Activated CD4-positive, CD25-positive, alpha-beta regulatory T cell treated with anti-CD3 and anti-CD28 coated beads, Interleukin-2, amount 50 U/mL, for 16 hours (primary cell): Measurements from ENCODE around the gene HNMT.

ENCODE experiments used
- DNase-seq: peaks from one replicate; pipeline ENCODE4 v3.0.0-alpha.2; 2020; ENCODE audit warnings: low read depth, low spot score

Gene HNMT

GRCh38 chr2:138012082-138012481, 47.8 kb downstream of the HNMT start:
- no peak for DNase-seq

- no peak for DNase-seq
These were observed 48.7 kb downstream of the HNMT start for GRCh38 chr2:138012968-138013367.

- DNase-seq, result no peak
These were observed 49.4 kb downstream of the HNMT start for GRCh38 chr2:138013639-138014038.

GRCh38 chr2:138015494-138015893, 51.2 kb downstream of the HNMT start:
- no peak for DNase-seq

- DNase-seq, result no peak
These were observed 52.2 kb downstream of the HNMT start for GRCh38 chr2:138016351-138017087.

GRCh38 chr2:138017824-138018223, 53.6 kb downstream of the HNMT start:
- no peak for DNase-seq

DNA sequence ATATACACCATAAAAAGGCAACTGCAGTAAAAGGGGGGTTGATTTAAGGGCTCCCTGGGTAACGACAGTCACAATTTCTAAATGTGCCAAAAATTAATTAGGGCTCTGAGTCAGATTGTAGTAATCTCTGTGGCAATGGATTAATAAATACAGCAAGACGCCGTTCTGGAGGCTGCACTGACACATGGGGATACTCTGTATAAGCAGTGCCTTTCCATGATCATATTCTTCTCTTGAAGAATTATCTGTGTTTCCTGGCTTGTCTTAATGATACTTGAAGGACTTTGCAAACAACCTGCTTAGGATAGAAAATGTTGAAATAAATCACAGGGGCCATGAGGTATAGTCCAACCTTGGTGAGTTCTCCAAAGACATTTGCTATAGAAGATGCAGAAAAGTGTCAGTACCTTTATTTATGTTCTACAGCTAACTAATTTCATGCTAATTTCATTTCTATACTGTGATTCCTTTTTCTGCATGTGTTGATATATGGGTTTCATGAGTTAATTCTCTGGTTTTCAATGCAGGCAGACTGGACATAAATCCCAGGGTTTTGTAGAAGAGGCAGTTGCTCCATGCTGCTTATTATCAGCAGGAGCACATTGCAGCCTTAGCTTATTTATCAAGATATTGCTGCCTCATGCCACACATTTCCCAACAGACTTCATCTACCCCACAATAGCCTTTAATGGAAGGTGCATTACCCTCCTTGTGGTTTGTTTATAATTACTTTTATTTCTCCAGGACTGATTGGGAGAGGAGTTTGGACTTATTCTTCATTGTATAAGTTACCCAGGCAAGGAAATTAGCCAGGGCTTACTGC, 54.8 kb downstream of the HNMT start:
- no peak for DNase-seq

- no peak for DNase-seq
These were observed 56.2 kb downstream of the HNMT start for GRCh38 chr2:138020432-138020831.

DNA sequence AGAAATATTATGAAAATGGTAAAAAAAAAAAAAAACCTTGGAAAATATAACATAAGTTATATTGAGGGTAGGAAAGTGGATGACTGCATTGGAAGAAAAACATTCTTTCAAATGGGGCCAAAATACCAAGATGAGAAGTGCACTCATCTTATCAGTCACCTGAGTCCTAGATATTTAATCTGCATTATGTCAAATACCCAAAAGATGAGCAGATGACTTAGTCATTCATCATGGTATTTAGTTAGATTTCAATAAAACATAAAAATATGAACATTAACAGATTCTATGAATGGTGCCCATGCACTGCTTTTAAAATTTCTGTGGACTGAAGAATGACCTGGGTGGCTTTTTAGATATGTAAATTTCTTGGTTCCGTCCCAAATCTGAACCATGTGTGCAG, 56.9 kb downstream of the HNMT start:
- DNase-seq, result no peak

DNA sequence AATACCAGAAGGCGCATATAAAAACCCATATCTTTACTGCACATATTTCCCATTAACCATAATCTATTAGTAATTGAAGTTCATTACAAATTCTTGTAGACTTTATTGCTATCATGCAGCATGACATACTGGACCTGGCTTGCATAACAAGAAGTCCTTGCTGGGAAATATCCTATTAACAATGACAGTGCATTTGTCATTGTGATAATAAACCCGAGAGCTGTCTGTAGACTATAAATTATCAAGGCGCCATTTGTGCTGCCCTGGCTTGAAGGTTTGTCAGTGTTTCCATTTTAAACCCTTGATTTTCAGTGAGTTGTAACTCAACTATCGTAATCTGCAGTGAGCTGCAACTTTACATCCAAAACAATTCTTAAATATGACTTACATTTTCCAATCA, 59.0 kb downstream of the HNMT start:
- DNase-seq, result no peak

- no peak for DNase-seq
These were observed 59.7 kb downstream of the HNMT start for GRCh38 chr2:138023976-138024375.

DNA sequence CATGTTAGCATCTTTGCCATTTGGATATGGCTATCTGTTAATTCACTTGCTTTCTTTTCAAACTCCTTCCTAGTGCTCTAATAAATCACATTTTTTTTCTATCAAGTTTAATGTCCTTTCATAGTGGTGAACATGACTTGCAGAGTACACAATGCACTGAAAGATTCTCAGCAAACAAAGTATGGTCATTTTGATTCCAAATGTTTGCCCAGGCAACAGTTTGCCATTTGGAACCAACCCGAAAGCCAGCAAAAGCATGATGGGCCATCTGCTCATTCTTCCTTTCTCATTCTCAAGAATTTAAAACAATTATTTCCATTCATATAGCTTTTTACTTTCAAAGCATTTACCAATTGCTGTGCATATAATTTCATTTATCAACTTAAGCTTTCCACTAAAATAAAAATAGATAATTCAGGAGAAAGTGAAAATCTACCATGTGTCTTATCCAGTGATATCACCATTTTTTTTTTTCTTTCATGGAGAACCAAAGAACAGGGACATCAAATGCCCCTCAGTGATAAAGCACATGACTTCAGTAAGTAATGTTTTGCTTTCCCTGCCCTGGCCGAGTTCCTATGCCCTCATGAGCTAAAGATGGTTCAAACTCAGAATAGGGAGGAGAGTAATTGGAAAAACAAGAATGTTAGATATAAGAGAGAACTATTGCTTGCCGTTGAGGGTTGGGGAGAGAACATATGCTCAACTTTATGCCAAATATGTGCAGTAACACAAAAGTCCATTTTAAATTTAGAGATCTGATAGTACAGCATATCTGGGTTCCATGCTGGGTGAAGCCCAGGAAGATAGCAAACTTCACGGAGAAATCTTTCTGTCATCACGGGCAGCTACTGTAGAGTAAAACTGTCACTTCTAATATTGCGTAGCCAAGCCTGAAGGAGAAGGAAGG, 62.1 kb downstream of the HNMT start:
- DNase-seq, result no peak

- no peak for DNase-seq
These were observed 64.3 kb downstream of the HNMT start for GRCh38 chr2:138028538-138028937.

GRCh38 chr2:138029276-138029675, 65.0 kb downstream of the HNMT start:
- no peak for DNase-seq

- no peak for DNase-seq
These were observed 66.2 kb downstream of the HNMT start for GRCh38 chr2:138030459-138030858.

DNA sequence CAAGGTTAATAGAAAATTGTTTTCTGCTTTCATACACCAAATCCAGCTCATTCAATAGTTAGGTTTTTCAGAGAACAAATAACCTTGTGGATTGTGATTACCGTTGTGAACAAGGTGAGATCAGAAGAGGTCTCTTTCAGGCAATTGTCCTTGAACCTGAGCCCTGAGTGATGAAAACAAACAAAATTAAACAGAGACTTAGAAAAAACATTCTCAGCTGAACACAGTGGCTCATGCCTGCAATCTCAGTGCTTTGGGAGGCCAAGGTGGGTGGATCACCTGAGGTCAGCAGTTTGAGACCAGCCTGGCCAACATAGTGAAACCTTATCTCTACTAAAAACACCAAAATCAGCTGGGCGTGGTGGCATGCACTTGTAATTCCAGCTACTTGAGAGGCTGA, 68.1 kb downstream of the HNMT start:
- no peak for DNase-seq

- no peak for DNase-seq
These were observed 70.3 kb downstream of the HNMT start for GRCh38 chr2:138034536-138034935.

GRCh38 chr2:138035608-138036217, 71.4 kb downstream of the HNMT start:
- no peak for DNase-seq

DNA sequence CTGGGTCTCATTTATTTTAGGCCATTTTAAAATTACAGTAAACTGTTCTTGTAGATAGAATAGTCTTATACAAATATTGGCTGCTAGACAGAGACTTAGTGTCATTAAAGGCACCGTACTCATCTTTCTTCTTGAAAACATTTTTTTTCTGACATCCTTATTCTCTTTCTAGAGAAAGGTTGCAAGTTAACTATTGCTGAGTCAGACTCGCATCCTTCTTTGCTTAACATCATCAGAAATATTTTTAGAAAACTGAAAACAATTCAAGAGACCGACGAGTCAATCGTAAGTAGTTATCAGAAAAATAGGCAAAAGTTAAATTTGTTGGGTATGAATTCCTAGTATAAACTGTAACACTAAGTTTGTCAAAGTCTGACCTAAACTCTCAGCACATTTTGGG, 72.2 kb downstream of the HNMT start:
- DNase-seq, result no peak

DNA sequence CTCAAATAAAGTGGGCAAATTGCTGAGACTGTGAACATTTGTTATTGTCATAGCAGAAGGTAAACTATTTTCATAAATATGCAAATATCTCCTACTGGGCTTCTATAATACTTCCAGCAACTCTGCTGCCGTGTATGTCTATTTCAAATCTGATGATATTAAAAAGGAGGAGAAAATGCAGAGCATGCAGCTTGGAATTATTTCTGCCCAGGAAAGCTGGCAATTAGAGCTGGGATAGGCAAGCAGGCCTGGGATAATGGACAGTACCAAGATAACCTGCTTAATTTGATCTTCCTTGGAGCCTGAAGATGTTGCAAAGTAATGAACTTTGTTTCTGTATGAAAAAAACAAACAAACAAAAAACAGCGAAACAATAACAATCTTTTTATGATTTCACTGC, 72.8 kb downstream of the HNMT start:
- no peak for DNase-seq

- no peak for DNase-seq
These were observed 76.3 kb downstream of the HNMT start for GRCh38 chr2:138040616-138041015.

GRCh38 chr2:138042311-138042710, 78.0 kb downstream of the HNMT start:
- no peak for DNase-seq
